GM18951 (cell line): ENCODE results near the gene MACROD2.

Experiments used
- POLR2A ChIP-seq: IDR thresholded peaks from 4 replicates; pipeline ENCODE4 v1.6.1; 2011; ENCODE audit warnings: mild to moderate bottlenecking; ENCODE audit not compliant: insufficient read length, insufficient read depth; ENCODE audit errors: extremely low read depth
- in situ Hi-C: fragments of 300-500 bp; cut with MboI; formaldehyde crosslinking; loops from one replicate; pipeline ENCODE4 v1.12.0; 2022; ENCODE audit warnings: low sequenced_read_pairs, mixed read lengths, inconsistent platforms; ENCODE audit not compliant: unreplicated experiment

MACROD2 gene

DNA sequence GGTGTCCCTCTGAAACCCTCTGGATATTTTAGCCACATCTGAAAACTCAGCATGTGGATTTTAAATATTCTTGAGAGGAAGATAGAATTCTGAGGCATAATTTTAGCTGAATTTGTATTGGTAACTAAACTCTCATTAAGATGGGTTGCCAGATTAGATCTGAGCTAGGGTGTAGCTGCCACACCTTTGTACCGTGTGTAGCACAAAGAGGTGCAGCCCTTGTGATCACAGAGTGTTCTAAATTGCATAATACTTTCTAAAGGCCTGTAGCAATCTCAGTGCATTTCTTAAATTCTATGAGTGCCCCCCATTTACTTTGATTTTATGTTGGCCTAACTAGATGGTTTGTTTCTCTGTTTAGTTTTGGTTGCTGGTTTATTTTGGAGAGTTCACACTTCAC lies 289.1 kb downstream of the MACROD2 start:
- in situ Hi-C loops: no loop called here
- no peak for TF ChIP-seq POLR2A

- in situ Hi-C loops: no loop called here
- no peak for TF ChIP-seq POLR2A
These were observed 293.3 kb downstream of the MACROD2 start for GRCh38 chr20:14288341-14289330.

DNA sequence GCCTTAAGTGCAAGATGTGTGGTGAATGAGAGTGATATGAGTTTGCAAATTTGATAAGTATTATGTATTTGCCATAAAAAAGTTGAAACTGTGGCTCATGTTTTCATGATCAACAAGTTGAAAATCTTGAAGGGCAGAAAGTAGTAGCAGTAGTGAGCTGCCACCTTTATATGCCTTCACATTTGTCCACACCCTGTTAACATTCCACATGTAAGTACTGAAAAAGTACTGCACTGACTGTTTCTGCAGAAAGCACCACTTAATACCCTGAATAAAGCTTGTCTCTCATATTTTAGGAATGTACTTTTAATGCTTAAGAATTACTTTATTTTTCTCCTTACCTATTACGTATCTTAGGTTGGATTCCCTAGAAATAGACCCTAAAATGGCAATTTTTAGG lies 296.2 kb downstream of the MACROD2 start:
- in situ Hi-C loops: no loop called here

DNA sequence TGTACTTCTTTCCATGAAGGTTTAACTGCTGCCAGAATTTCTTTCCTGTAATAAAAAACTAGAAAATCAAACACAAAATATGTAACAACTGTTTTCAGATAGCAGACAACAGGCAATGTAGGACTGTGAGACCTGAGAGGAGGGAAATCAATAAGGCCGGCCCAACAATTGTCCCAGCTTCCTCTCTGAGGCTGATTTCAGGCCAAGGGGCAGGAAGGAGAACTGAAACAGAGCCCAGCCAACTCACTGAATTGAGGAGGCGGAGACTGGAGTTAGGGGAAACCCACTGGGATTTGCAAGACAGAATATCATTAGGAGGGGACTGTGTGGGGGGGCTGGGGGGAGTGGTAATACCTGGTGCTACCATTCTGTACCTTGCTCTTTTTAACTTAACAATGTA lies 299.9 kb downstream of the MACROD2 start:
- no peak for TF ChIP-seq POLR2A
- in situ Hi-C loops: no loop called here

More for the DNA sequence above, 296.2 kb downstream of the MACROD2 start:
- TF ChIP-seq POLR2A: no peak

- in situ Hi-C loops: no loop called here
- TF ChIP-seq POLR2A: no peak
These were observed 300.5 kb downstream of the MACROD2 start for GRCh38 chr20:14295770-14296309.

GRCh38 chr20:14299831-14300230 lies 304.5 kb downstream of the MACROD2 start:
- in situ Hi-C loops: no loop called here
- TF ChIP-seq POLR2A: no peak

DNA sequence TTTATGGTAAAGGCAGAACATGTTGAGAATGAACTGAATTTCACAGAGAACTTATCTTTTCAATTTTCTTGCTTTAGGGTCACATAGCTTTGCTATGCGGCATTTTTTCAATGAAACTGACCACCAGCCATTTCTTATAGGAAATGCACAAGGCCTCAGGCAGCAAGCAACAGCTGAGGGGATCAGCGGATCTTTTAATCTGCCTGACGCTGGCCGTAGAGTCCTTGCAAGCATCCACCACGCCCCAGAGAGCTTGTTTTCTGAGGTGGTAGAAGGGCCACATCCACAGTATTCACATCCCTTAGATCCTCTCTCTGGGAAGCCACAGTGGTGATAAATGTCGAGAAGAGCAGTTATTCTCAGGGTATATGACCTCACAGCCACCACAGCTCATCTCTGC lies 307.8 kb downstream of the MACROD2 start:
- no peak for TF ChIP-seq POLR2A
- in situ Hi-C loops: no loop called here

GRCh38 chr20:14303651-14304050 lies 308.3 kb downstream of the MACROD2 start:
- in situ Hi-C loops: no loop called here
- TF ChIP-seq POLR2A: no peak

- in situ Hi-C loops: no loop called here
- no peak for TF ChIP-seq POLR2A
These were observed 309.2 kb downstream of the MACROD2 start for GRCh38 chr20:14304472-14304871.

GRCh38 chr20:14307956-14308355 lies 312.6 kb downstream of the MACROD2 start:
- in situ Hi-C loops: no loop called here
- no peak for TF ChIP-seq POLR2A

DNA sequence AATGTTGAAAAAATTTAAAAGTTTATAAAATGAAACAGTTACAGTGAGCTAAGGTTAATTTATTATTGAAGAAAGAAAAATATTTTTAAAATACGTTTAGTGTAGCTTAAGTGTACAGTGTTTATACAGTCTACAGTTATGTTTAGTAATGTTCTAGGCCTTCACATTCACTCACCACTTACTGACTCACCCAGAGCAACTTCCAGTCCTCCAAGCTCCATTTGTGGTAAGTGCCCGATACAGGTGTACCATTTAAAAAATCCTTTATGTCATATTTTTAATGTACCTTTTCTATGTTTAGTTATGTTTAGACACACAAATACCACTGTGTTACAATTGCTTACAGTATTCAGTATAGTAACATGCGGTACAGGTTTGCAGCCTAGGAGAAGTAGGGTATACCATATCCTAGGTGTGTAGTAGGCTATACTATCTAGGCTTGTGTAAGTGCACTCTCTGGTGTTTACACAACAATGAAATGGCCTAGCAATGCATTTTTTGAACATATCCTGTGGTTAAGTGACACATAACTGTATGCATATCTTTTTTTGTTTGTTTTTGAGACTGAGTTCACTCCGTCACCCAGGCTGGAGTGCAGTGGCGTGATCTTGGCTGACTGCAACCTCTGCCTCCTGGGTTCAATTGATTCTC lies 315.8 kb downstream of the MACROD2 start:
- in situ Hi-C loops: no loop called here
- no peak for TF ChIP-seq POLR2A

GRCh38 chr20:14312001-14312400 lies 316.7 kb downstream of the MACROD2 start:
- in situ Hi-C loops: no loop called here
- no peak for TF ChIP-seq POLR2A

DNA sequence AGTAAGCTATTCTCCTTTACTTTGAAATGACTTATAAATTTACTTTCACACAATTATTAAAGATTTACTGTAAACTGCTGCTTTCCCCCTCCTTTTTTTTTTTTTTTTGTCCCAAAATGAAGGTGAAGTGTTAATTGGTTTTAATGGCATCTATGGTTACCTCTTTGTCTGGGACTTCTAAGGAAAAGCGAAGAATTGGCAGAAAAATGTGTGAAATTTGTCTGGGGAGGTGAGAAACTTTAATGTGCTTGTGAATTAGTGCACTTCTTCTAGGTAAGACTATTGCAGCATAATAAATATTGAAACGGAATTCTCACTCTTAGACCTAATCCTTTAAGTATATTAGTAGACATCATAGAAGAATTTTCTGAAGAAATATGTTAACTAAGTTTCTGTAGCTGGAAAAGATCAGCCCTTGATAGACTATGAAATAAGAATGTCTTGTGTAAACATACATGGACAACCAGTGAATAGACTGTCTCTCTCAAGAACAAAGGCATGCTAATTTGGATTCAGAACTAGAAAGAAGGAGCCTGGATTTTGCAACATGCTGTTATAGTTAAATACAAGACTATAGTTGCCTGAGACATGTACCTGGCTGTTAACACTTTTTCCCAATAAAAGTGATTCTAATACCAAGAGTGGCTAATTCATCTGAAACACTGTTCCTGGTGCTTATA lies 318.2 kb downstream of the MACROD2 start:
- in situ Hi-C loops: no loop called here
- no peak for TF ChIP-seq POLR2A
